HUES6 (cell line): Measurements from ENCODE around the gene SLC25A48.
A peak's percentile ranks its signal among the peaks of the same experiment; 100 is the strongest.

Experiments used
- H3K27ac ChIP-seq: 2 replicates; pipeline ENCODE4 v1.7.0; 2013; ENCODE audit warnings: low read depth, mild to moderate bottlenecking, low read length, inconsistent platforms
- H3K27me3 ChIP-seq: 2 replicates; pipeline ENCODE4 v1.6.1; 2013; ENCODE audit warnings: low read length; ENCODE audit not compliant: control insufficient read depth, insufficient read depth
- H3K36me3 ChIP-seq: 2 replicates; pipeline ENCODE4 v1.6.1; 2013; ENCODE audit warnings: low read length; ENCODE audit not compliant: control insufficient read depth, insufficient read depth
- H3K4me1 ChIP-seq: 2 replicates; pipeline ENCODE4 v1.6.1; 2013; ENCODE audit warnings: low read length; ENCODE audit not compliant: control insufficient read depth, insufficient read depth
- H3K4me3 ChIP-seq: 2 replicates; pipeline ENCODE4 v1.5.1; 2013; ENCODE audit warnings: low read depth, low read length
- H3K9ac ChIP-seq: one replicate; pipeline ENCODE4 v1.6.1; 2013; ENCODE audit warnings: mild to moderate bottlenecking, low read length
- H3K9me3 ChIP-seq: 2 replicates; pipeline ENCODE4 v1.6.1; 2013; ENCODE audit warnings: low read depth, low read length; ENCODE audit not compliant: control insufficient read depth, insufficient read depth

Gene SLC25A48

DNA sequence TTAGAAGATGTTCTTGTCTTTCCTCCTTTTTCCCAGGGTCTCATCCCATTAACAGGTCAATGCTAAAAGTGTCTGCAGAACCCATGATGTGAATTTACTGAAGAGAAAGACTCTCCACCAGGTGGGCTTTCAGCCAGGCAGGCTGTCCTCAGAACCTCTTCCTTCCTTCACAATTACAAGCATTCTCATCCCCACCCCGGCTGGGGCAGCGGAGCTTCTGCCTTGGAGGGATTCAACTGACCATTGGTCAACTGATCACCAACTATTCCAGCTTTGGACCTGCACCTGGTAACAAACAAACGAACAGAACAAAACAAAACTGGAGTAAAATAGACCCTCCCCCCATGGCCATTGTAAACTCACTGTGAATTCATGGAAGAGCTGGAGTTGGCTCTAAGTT, 48.6 kb downstream of the SLC25A48 start:
- H3K4me1 ChIP-seq = peaks cover 14% of the 10 kb centered on the region; the same call in 1 of the 2 replicates
- no peak overlapping the region for H3K4me3 ChIP-seq
- H3K27me3 ChIP-seq = peaks cover 16% of the 10 kb centered on the region
- no peak overlapping the region for H3K27ac ChIP-seq
- H3K36me3 ChIP-seq = no peaks in the 10 kb centered on the region
- no peak overlapping the region for H3K9ac ChIP-seq
- no peaks in the 10 kb centered on the region for H3K9me3 ChIP-seq

DNA sequence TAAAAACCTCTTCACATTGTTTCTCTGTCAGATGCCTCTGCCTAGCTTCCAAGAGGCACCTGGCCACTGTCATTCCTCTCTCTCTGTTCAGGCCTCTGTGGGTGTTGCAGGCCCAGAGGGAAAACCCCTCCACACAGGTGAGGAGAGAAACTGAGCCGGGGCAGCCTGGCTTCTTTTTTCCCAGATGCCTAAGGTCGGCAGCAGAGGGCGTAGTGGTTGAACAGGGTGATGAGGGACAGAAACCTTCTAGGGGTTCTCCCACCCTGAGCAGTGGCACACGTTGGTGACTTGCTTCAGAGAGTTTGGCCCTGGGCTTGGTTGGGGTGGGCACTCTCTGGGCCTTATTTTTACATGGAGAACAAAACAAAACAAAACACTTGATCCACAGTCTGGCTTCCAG, 49.0 kb downstream of the SLC25A48 start:
- Histone ChIP-seq H3K4me1 (peaks cover 17% of the 10 kb centered on the region; the same call in 1 of the 2 replicates), H3K27ac (no peak overlapping the region), H3K27me3 (peaks cover 17% of the 10 kb centered on the region), H3K9me3 (no peaks in the 10 kb centered on the region), H3K4me3 (no peak overlapping the region), H3K9ac (no peak overlapping the region), H3K36me3 (no peaks in the 10 kb centered on the region)

DNA sequence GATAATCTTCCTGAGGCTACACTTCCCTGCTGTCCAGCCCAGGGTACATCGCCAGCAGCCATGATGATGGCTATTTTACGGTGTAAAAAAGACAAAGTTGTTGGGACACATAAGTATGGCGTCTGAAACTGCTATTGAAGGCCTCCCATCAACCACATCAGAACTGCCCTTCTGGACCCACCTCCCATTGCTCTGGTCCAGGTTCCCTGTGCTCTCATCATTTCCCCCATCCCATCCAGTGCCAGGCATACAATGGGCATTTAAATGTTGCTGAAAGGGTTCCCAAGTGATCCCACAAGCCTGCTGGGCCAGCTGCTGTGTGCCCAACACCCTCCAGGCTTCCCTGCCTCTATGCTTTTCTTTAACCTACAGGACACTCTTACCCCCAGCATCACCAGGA, 50.6 kb downstream of the SLC25A48 start:
- Histone ChIP-seq H3K27ac (no peak overlapping the region), H3K4me3 (no peak overlapping the region), H3K36me3 (no peaks in the 10 kb centered on the region), H3K27me3 (peaks cover 27% of the 10 kb centered on the region), H3K9me3 (no peaks in the 10 kb centered on the region), H3K4me1 (peaks cover 17% of the 10 kb centered on the region; the same call in 1 of the 2 replicates), H3K9ac (no peak overlapping the region)

DNA sequence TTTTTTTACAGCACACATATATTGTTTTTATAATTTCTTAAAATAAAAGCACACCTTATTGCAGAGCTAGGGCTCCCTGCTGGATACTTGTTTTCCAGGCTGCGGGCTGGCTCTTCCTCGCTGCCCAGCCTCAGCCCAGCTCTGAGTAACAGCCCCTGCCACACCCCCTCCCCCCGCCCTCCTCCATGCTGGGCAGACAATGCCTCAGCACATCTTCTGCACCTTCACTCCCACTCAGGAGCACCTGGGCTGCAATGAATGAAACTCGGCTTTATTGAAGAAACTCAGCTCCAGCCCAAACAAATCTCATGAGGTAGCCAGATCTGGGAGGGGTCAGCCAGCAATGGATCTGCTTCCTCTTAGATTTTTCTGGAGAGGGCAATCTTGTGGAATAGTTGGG, 51.7 kb downstream of the SLC25A48 start:
- Histone ChIP-seq H3K9me3 (no peaks in the 10 kb centered on the region), H3K27ac (no peak overlapping the region), H3K4me1 (peaks cover 9% of the 10 kb centered on the region; the same call in 1 of the 2 replicates), H3K27me3 (peaks cover 27% of the 10 kb centered on the region), H3K4me3 (no peak overlapping the region), H3K9ac (no peak overlapping the region), H3K36me3 (no peaks in the 10 kb centered on the region)

DNA sequence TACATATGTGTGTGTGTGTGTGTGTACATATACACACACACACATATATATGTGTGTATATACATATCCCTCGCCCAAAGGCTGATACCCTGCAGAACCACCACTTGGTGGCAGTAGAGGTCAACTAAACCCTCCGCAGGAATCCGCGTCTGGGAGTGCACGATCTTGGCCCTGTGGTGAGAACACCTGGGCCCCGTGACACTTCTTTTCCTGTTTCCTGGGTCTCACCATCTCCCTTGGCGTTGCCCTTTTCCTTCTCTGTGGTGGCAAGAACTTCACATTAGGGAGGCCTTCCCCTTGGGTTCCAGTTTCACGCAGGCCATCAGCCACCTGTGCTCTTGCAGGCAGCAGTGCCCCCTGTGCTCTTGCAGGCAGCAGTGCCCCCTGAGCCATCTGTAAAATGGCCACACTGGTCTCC, 53.0 kb downstream of the SLC25A48 start:
- Histone ChIP-seq H3K9ac (no peak overlapping the region), H3K9me3 (no peaks in the 10 kb centered on the region), H3K4me3 (peak overlapping the region; percentile 35; the same call in 1 of the 2 replicates), H3K27ac (no peak overlapping the region), H3K27me3 (peaks cover 27% of the 10 kb centered on the region), H3K36me3 (no peaks in the 10 kb centered on the region), H3K4me1 (peaks cover 9% of the 10 kb centered on the region; the same call in 1 of the 2 replicates)

DNA sequence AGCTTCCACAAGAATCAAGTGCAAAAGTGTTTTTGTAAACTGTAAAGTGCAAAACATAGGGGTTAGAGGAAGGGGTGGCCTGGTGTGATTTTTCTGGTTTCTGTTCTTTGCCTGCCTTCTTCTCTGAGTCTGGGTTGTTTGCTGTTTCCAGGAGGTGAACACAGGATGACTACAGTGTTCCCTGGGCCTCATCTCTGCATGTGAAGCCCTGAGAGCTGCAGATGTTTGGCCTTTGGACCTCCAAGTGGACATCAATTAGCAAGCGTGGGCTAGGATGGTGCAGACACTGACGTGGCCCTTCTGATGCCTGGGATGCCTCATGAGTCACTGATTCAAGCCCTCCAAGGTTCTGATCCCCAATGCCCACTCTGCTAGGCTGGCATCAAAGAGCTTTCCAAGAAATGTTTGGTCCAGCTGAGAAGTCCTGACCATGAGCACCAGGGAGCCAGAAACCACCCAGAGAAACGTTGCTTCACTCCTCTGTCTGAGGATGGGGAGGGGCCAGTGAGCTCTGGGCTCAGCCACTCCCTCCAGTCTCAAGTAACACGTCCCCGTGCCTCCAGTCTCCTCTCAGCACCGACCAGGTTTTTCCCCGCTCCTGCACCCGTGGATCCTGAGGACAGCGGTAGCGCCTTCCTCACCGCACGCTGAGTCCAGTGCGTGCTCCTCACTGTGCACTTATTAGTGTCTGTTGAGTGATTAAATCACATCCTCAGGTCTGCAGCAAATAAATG, 53.6 kb downstream of the SLC25A48 start:
- Histone ChIP-seq H3K36me3 (no peaks in the 10 kb centered on the region), H3K9ac (no peak overlapping the region), H3K4me3 (peak overlapping the region; percentile 35; the same call in 1 of the 2 replicates), H3K27me3 (peaks cover 27% of the 10 kb centered on the region), H3K4me1 (peaks cover 9% of the 10 kb centered on the region; the same call in 1 of the 2 replicates), H3K9me3 (no peaks in the 10 kb centered on the region), H3K27ac (no peak overlapping the region)

DNA sequence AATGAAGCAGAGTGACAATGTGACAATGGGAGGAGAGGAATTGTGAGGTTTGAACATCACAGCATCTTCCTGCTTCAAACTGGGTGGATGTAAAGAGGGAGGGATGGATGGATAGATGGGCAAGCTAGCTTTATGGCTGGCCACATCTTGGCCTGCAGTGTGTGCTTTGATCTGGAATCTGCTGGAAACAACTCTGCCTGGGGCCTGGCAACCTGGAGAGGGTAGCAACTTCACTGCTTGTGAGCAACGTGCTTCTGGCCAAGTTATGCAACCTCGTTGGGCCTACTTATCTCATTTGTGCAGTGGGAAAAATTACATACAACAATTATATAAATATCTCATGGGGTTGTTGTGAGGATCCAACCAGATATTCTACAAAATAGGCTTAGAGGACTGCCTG, 55.8 kb downstream of the SLC25A48 start:
- Histone ChIP-seq H3K27ac (no peak overlapping the region), H3K9ac (no peak overlapping the region), H3K36me3 (no peaks in the 10 kb centered on the region), H3K9me3 (no peaks in the 10 kb centered on the region), H3K27me3 (peaks cover 19% of the 10 kb centered on the region), H3K4me1 (peaks cover 9% of the 10 kb centered on the region; the same call in 1 of the 2 replicates), H3K4me3 (no peak overlapping the region)

DNA sequence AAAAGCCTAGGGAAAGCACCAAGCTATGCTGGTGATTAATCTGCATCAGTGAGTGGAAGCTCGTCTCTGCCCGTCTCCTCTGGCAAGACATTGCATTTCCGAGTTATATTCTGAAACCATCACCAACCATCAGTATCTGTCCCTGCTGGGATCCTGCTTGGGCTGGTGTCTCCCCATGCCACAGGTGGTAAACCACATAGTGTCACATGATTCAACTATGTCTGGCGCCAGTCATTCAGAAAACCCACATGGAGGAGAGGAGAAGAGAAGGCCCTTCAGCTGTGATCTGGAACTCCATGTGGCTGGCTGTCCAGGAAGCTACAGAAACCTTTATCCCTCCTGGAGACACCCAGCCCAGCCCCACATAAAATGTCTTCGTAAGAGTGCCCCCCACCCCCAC, 56.4 kb downstream of the SLC25A48 start:
- Histone ChIP-seq H3K9ac (no peak overlapping the region), H3K27me3 (peaks cover 16% of the 10 kb centered on the region), H3K9me3 (no peaks in the 10 kb centered on the region), H3K4me3 (no peak overlapping the region), H3K27ac (no peak overlapping the region), H3K4me1 (peaks cover 9% of the 10 kb centered on the region; the same call in 1 of the 2 replicates), H3K36me3 (no peaks in the 10 kb centered on the region)

DNA sequence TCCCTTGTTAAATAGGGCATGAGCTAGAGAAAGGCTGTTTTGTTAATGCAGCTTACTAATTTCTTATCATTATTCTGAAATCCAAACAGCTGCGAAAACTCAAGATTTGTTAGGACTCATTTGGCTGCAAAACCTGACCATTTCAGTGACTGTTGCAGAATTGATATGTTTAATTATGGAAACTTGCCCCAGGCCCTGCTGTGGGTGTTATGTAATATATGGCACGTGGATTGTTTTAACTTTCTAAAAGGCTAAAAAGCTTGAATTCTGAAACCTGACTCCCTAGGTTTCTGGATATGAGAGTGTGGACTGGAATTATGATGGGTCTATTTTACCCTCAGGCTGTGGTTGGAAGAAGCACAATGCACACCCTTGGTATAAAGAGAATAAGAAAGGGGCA, 56.8 kb downstream of the SLC25A48 start:
- Histone ChIP-seq H3K27ac (no peak overlapping the region), H3K9ac (no peak overlapping the region)

DNA sequence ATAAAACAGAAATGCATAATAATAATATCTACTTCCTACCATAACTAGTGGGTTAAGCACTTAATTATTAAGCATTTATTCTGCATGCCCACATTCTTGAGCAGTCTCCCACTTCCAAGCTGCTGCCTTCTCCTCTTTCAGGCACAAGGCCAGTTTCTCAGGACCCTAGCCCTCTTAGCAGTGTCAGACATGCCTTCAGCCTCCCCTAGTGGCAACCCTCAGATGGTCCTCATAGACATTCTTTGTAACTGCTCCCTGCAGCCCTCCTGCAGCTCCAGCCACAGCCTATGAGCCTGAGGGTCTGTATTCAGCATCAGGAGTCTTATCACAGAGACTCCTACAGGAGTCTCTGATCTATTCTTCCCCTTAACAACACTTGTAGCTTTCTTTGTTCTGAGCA, 57.3 kb downstream of the SLC25A48 start:
- no peak overlapping the region for H3K4me3 ChIP-seq
- peaks cover 16% of the 10 kb centered on the region for H3K27me3 ChIP-seq
- no peaks in the 10 kb centered on the region for H3K9me3 ChIP-seq
- H3K4me1 ChIP-seq = peaks cover 9% of the 10 kb centered on the region; the same call in 1 of the 2 replicates
- no peak overlapping the region for H3K9ac ChIP-seq
- H3K36me3 ChIP-seq = no peaks in the 10 kb centered on the region
- no peak overlapping the region for H3K27ac ChIP-seq

More for the DNA sequence above, 56.8 kb downstream of the SLC25A48 start:
- H3K27me3 ChIP-seq = peaks cover 16% of the 10 kb centered on the region
- no peaks in the 10 kb centered on the region for H3K9me3 ChIP-seq
- H3K4me3 ChIP-seq = no peak overlapping the region
- peaks cover 9% of the 10 kb centered on the region; the same call in 1 of the 2 replicates for H3K4me1 ChIP-seq
- no peaks in the 10 kb centered on the region for H3K36me3 ChIP-seq

DNA sequence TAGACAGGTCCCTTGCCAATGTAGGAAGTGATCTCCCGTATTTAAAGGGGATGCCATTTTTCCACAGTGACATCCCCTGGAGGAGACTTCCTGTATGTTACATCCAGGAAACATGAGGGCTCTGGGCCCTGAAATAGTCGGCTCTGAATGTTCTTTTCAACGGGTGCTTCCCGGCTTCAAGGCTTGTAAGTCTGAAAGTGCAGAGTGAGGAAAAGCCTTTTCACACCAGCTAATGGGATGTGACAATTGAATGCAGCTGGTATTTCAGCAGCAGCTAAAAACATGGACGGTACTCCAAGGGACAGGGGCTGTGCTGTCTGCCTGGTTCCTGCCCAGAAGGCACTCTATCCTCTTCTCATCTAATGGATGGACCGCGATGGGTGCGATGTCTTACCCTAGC, 59.8 kb downstream of the SLC25A48 start:
- Histone ChIP-seq H3K9ac (no peak overlapping the region), H3K4me3 (no peak overlapping the region), H3K27me3 (peaks cover 9% of the 10 kb centered on the region; the same call in 1 of the 2 replicates), H3K9me3 (no peaks in the 10 kb centered on the region), H3K4me1 (no peaks in the 10 kb centered on the region), H3K27ac (no peak overlapping the region), H3K36me3 (no peaks in the 10 kb centered on the region)
